GM19452 (cell line): ENCODE measurements around the gene DEDD2.

ENCODE experiments used
- ATAC-seq: cut with Tn5 transposase; IDR thresholded peaks from one replicate; pipeline ENCODE4 v1.9.1; 2021; ENCODE audit not compliant: unreplicated experiment

DEDD2 gene

GRCh38 chr19:42249149-42249750 lies 31.8 kb upstream of the DEDD2 start:
- ATAC-seq = no peak

GRCh38 chr19:42248270-42249148 lies 31.0 kb upstream of the DEDD2 start:
- ATAC-seq = no peak

GRCh38 chr19:42247640-42248199 lies 30.2 kb upstream of the DEDD2 start:
- ATAC-seq = no peak

- no peak for ATAC-seq
Measured at GRCh38 chr19:42246922-42247639, 29.6 kb upstream of the DEDD2 start.

GRCh38 chr19:42246143-42246921 lies 28.9 kb upstream of the DEDD2 start:
- ATAC-seq = no peak

DNA sequence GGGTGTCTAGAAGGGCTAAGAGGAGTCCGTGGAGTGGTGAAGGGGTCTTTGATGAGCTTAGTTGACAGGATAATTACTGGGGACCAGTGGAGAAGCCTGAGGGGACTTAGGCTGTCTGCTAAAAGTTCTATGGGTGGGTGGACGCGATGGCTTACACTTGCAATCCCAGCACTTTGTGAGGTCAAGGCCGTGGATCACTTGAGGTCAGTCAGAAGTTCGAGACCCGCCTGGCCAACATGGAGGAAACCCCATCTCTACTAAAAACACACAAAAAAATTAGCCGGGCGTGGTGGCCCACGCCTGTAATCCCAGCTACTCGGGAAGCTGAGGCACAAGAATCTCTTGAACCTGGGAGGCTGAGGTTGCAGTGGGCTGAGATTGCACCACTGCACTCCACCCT lies 27.8 kb upstream of the DEDD2 start:
- no peak for ATAC-seq

DNA sequence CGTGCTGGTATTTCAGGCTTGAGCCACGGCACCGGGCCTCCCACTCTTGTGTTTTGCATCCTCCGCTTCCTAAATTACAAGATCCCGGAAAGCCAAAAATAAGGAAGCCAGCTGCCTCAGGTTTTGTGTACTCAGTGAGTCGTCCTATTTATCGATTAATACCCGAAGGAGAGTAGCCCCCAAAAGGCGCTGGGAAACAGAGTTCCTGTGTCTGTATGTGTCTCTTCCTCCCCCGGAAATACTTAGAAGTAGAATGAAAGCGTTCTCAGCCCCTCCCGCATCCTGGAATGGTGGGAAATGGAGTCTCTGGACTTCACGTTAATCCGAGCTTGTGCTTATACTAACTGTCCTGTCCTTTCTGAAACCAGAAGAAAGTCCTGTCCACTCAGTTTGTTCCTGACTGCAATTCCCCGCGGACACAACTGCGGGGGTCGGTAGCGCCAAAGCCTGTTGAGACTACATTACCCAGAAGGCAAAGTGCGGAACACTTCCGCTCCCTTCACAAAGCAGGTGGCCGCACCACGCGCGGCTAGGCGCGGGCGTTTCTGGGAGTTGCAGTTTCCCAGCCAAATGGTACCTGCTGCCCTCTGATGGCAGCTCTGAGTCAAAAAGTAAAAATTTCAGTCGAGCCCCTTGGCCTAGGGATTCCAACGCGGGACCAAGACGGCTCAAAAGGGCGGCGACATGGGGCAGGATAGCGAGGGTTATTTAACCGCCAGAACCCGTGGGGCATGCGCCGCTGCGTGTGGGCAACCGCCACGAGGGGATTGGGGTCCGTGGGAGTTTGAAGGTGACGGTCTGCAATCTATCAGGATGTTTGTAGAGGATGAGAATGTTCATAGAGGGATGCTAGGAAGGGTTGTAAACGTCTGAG lies 27.1 kb upstream of the DEDD2 start:
- ATAC-seq = peak; percentile 36

DNA sequence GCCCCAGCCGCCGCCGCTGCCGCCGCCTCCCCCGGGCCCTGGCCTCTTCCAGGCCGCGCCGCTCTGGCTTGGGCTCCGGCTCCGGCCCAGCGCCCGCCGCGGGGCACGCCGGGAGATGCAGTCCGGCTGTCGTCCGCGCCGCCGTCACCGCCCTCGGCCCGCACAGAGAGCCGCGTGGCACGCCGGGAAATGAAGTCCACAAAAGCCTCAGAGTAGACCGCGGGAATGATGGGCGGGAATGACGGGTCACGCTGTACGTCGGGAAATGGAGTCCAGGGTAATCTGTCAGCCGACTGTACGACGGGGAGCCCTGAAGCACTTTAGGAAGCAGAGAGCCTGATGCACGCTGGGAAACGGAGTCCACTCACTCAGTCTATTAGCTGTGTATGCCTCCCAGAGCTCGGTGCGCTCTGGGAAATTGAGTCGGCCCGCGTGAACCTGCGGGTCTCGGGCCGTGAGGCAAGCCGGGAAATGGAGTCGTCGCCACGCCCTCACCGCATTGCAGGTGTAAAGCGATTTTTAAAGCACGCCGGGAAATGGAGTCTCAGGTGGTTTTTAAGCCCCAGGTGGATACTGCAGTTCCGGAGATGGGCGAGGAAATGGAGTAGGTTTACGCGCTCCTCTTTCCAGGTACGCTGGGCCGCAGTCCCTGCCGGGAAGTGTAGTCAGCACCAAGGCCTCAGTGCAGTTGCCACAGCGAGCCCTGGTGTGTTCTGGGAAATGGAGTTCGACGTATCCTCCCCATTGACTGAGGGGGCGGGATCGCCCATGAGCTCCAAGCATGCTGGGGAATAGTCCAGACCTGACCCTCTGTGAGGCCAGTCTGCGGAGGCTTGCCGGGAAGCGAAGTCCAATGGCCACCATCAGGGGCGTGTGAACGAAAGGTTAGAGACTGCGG lies 25.3 kb upstream of the DEDD2 start, which contains the start of gene GSK3A:
Gene GSK3A (minus strand): TSS at position 91 of the 898 bp plus-strand sequence. CDS start 137 bp downstream, outside the sequence.
- ATAC-seq = peak; percentile 60

DNA sequence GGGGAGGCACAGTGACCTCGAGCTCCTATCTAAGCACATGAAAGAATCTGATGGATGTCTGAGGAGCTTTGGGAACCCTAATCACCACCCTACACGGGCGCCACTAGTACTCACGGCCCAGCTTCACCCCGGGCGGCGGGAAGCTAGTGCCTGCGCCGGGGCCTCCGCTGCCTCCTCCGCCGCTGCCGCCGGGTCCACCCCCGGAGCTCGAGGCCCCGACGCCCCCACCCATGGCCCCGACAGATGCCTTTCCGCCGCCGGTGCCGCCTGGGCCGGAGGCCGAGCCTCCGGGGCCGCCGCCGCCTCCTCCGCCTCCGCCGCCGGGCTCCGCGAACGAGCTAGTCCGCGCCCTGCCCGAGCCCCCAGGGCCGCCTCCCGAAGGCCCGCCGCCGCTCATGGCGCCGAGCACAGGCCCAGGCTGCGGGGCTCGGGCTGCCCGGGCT lies 24.6 kb upstream of the DEDD2 start:
- ATAC-seq = peak; percentile 1

DNA sequence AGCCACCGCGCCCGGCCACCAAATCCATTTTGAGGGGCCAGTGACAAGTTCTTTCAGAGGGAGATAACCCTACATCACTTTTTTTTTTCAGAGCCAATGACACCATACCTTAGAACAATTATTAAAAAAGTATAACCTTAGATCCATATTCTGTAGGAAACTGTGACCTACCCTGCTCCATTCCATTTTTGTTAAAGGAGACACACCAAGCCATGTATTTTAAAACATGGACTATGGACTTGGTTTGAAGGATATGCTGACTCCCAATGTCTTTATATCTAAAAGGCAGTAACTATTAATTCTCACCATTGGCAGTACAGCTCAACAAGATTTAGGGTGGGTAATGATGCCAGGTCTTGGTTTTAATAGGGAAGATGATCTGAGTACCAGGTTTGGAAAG lies 23.8 kb upstream of the DEDD2 start:
- no peak for ATAC-seq

GRCh38 chr19:42239544-42240220 lies 22.2 kb upstream of the DEDD2 start:
- ATAC-seq = no peak

DNA sequence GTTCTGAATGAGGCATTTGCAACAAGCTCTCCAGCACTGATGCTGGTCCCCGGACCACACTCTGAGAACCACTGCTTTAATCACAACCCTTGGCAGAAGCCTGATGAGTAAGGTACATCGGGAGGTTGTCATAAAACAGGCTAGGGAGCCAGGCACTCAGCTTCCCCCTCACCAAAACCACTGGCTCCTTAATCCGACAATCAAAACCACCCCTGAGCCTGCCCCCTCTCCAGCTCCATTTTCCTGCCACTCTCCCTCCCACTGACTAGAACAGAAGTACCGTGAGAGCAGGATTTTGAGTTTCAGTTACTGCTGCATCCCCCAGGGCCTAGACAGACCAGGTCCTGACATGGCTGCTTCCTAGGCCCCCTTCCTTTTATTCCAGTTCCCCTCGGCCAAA lies 17.7 kb upstream of the DEDD2 start:
- ATAC-seq = no peak

DNA sequence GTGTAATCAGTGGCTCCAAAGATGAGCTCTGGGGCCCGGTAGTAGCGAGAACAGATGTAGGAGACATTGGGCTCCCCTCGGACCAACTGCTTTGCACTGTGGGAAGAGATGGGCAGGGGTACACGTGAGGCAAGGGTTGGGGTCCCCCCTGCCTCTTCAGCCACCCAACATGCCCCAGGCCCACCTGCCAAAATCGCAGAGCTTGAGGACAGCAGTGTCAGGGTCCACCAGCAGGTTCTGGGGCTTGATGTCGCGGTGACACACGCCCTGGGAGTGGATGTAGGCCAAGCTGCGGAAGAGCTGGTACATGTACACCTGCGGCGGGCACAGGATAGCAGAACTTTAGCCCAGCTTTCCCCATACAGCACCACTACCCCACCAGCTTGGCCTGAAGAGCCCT lies 16.9 kb upstream of the DEDD2 start:
- ATAC-seq = no peak

DNA sequence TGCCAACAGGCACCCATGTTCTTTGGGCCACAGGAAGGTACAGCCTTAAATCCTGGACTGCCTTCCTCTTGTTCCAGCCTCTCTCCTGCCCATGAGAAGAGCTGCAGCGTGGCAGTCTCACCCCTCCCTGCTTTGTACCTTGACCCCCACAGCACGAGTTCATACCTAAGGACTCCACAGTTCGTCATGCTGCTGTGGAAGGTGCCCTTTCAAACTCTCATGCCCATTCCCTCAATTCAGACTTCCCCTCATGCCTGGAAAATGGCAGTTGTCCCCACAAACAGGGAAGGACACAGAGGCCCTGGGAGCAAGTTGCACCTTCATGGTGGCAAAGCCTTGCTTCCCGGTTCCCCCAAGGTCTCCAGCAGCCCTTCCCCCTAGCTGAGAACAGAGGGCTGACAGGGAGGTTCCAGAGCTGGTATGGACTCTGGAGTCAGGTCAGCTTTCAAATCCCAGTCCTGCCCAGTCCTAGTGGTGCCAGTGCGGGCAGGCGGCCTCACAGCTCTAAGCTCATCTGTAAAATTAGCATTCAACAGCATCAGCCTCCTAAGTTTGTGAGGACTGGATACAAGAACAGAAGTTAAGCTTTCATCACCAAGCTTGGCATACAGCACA lies 16.3 kb upstream of the DEDD2 start:
- no peak for ATAC-seq

- no peak for ATAC-seq
Measured at GRCh38 chr19:42233106-42233505, 15.6 kb upstream of the DEDD2 start.

GRCh38 chr19:42232435-42232834 lies 15.0 kb upstream of the DEDD2 start:
- ATAC-seq = no peak

GRCh38 chr19:42230571-42230970 lies 13.1 kb upstream of the DEDD2 start:
- ATAC-seq = no peak
